SJCRH30 (cell line): Measurements from ENCODE around the gene CAP2. TPM values are rescaled to one million over a fixed set of nuclear protein-coding genes. Genes with fewer than 3 reads are reported as not detected.

Experiments used
- DNase-seq, 2 experiments: peaks; one replicate each; pipeline ENCODE4 v3.0.0-alpha.2; 2015 to 2020
- H3K27ac ChIP-seq: fragments of 250-450 bp; sonication (Bioruptor Pico); 2 replicates; pipeline ENCODE4 v1.5.1; 2020; ENCODE audit warnings: mild to moderate bottlenecking, moderate library complexity
- H3K27me3 ChIP-seq: fragments of 250-450 bp; sonication (Bioruptor Pico); 2 replicates; pipeline ENCODE4 v1.5.1; 2020; ENCODE audit warnings: mild to moderate bottlenecking, moderate library complexity
- H3K36me3 ChIP-seq: fragments of 250-450 bp; sonication (Bioruptor Pico); 2 replicates; pipeline ENCODE4 v1.5.1; 2020; ENCODE audit warnings: mild to moderate bottlenecking, moderate library complexity
- H3K4me1 ChIP-seq: fragments of 250-450 bp; sonication (Bioruptor Pico); 2 replicates; pipeline ENCODE4 v1.5.1; 2020; ENCODE audit warnings: mild to moderate bottlenecking, moderate library complexity
- H3K4me3 ChIP-seq: fragments of 250-450 bp; sonication (Bioruptor Pico); 2 replicates; pipeline ENCODE4 v1.5.1; 2020; ENCODE audit warnings: mild to moderate bottlenecking, moderate library complexity
- H3K9me3 ChIP-seq: fragments of 250-450 bp; sonication (Bioruptor Pico); replicated peaks from 2 replicates; pipeline ENCODE4 v1.5.1; 2020; ENCODE audit warnings: mild to moderate bottlenecking, moderate library complexity
- total RNA-seq: library from RNA; depleted of rRNA; stranded (reverse); fragments of >200 nt; shearing (Covaris generic); gene quantifications from 2 replicates; pipeline ENCODE4 v1.2.3, GENCODE V29; 2014

Gene CAP2
- total RNA-seq, 1 experiment from 2014 or later: 16.6 TPM

DNA sequence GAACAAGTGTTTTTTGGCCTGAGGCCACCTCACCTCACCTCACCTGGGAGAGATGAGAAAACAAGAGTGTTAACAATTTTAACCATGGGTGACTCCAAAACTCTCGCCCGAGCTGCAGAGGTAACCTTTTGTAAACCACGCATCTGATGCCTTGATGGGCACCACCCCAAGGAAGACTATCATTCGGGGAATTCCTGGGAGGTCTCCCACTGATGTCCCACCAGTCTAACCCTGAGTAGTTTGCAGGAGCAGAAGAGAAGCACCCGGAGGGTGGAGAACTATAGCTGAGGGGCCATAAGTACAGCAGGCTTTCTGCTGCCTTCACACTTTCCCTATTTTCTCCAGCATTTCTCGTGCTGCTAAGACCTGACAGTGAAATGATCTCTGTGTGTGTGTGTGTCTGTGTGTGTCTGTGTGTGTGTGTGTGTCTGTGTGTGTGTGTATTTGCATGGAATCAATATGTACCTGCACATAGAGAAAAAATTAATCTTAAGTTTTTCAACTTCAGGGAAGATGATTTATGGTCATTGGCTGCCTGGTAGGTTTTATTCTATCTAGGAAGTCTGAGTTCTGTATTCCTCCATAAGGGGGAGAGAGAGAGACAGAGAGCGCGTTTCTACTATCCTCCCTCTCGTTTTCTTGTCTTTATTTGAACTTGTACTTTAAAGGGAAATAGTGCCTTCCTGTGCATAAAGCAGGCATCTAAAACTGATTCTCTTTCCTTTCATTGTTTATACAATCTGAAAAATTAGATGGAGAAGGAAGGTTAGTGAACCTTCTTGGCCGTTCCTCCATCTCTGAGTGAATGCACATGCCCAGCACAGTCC is 75.8 kb downstream of the CAP2 start:
- no peaks in the 10 kb centered on the region for H3K9me3 ChIP-seq
- no peak overlapping the region for H3K27ac ChIP-seq
- peaks cover 7% of the 10 kb centered on the region for H3K4me1 ChIP-seq
- no peaks in the 10 kb centered on the region for H3K27me3 ChIP-seq
- H3K4me3 ChIP-seq: no peak overlapping the region
- H3K36me3 ChIP-seq: no peaks in the 10 kb centered on the region
- DNase-seq: no peak

DNA sequence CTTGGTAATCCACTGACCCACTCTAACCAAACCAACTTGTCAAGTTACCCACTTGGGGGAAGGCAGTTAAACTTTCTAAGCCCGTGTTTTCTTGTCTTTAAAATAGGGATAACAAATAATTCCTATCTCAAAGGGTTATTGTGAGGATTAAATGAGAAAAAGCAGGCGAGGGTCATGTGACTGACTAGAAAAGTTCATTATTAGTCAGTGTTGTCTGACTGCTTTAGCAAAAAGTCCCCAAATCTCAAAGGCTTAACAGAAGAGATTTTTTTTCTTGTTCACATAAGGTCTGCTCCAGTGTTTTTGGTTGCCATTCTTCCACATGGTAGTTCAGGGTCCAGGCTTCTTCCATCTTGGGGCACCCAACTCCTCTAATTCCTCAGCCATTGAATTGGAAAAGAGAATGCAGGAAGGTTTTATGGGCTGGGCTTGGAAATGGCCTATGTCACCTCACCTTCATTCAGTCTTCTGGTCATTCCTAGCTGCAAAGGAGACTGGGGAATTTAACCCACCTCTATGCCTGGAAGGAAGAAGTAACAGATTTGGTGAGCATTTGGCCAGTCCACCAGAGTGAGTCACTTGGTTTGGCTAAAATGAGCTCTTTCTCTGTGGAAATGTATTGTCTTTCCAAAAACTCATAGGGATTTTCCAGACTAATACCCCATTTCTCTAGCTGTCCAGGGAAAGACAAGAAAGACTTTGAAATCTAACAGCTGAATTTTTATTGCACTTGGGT is 77.0 kb downstream of the CAP2 start:
- Histone ChIP-seq H3K27ac (no peak overlapping the region), H3K27me3 (no peaks in the 10 kb centered on the region), H3K9me3 (no peaks in the 10 kb centered on the region), H3K4me3 (no peak overlapping the region), H3K36me3 (no peaks in the 10 kb centered on the region), H3K4me1 (peaks cover 7% of the 10 kb centered on the region)
- DNase-seq: no peak

DNA sequence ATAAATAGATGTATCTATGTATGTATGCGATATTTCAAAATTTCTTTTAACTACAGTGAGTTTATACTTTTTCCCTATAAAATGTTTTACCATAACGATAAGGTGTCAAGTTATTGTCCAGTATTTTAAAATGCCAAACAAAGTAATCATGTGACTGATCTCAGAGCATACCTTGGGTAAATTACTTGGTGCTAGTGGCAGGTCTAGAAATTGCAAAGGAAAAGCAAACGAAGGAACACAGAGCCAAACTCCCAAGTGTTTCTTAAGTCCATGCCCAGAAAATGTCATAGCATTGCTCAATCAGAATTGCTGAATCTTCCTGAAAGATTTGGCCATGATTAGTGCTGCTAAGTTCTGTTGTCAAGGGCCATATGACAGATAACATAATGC is 77.5 kb downstream of the CAP2 start:
- H3K27ac ChIP-seq: no peak overlapping the region
- no peaks in the 10 kb centered on the region for H3K9me3 ChIP-seq
- no peak for DNase-seq

DNA sequence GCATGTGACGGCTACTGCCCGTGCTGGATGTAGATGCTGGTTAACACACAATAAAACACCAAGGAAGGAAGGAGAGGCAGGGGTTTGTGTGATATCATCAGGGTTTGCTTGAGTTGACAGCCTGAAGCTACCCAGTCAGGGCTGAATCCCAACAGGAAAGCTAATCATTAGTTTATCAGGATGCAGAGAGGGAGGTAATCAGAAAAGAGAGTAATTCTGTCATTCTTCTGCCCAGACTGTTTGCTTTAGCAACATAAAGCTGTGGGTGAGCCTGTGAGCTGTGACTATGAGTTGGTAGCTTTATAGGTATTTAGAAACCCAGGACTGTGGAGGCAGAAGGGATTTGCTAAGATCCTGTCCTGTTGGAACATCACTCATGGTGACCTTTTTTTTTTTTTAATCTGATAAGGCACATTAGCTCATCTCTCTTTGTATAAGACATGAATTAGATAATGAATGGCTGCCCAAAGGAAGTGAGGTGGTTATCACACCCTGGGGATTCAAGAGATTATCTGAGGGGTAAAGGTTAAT is 79.3 kb downstream of the CAP2 start:
- Histone ChIP-seq H3K27ac (no peak overlapping the region), H3K27me3 (no peaks in the 10 kb centered on the region), H3K4me1 (peaks cover 7% of the 10 kb centered on the region), H3K4me3 (no peak overlapping the region), H3K9me3 (no peaks in the 10 kb centered on the region), H3K36me3 (no peaks in the 10 kb centered on the region)
- DNase-seq: peak in 1 of 2 experiments; percentile 7

More for the DNA sequence above, 77.5 kb downstream of the CAP2 start:
- peaks cover 7% of the 10 kb centered on the region for H3K4me1 ChIP-seq
- H3K4me3 ChIP-seq: no peak overlapping the region
- H3K36me3 ChIP-seq: no peaks in the 10 kb centered on the region
- H3K27me3 ChIP-seq: no peaks in the 10 kb centered on the region

DNA sequence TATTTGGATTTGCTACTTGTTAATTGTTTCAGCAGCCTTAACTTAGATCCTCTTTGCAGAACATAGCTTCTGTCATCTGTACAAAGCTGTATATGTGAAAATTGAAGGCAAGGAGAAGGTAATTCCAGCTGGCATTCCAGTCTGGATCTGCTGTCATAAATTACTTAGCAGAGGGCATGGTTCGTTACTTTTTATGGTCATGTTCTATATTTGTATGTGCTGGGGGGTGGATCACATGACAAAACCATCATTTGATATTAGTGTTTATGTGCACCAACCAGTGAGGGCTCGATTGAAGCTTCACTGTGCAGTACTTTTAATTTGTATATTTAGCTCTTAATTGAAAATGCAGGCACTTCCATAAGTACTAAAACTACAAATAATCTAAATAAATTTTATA is 80.2 kb downstream of the CAP2 start:
- peak in 1 of 2 experiments; percentile 8 for DNase-seq
- no peak overlapping the region for H3K4me3 ChIP-seq
- H3K27me3 ChIP-seq: no peaks in the 10 kb centered on the region
- H3K4me1 ChIP-seq: peaks cover 7% of the 10 kb centered on the region
- no peak overlapping the region for H3K27ac ChIP-seq
- no peaks in the 10 kb centered on the region for H3K36me3 ChIP-seq
- H3K9me3 ChIP-seq: no peaks in the 10 kb centered on the region

GRCh38 chr6:17474289-17474688 is 80.9 kb downstream of the CAP2 start:
- Histone ChIP-seq H3K4me1 (peaks cover 7% of the 10 kb centered on the region), H3K9me3 (no peaks in the 10 kb centered on the region), H3K4me3 (no peak overlapping the region), H3K27me3 (no peaks in the 10 kb centered on the region), H3K27ac (no peak overlapping the region), H3K36me3 (no peaks in the 10 kb centered on the region)
- DNase-seq: no peak

DNA sequence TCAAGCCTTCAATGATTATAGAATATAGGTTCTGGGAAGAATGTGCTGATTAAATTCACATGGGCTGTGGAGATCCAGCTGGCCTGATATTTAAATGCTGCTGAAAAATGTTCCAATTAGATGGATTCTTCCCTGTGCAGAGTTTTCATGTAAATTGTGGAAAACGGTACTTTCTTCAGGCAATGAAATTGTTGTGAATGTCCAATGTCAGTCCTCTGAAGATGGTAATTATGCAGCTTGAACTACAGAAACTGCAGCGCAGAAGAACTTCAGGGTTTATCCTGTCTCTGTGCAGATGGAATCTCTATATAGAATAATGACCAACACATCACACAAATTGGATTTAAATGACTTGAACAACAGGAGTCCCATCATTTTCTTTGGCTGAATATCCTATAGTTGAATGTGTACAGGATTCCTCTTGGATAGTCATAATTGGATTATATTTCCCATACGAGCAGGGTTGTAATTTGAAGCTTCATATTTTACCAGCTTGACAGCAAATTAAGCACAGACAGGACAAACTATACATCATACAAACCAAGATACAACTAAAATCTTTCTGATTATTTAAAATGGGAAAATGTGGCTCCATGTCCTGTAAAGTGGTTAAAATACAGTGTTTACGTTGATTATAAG is 82.3 kb downstream of the CAP2 start:
- Histone ChIP-seq H3K4me1 (peaks cover 7% of the 10 kb centered on the region), H3K9me3 (no peaks in the 10 kb centered on the region), H3K27me3 (no peaks in the 10 kb centered on the region), H3K36me3 (no peaks in the 10 kb centered on the region), H3K27ac (no peak overlapping the region), H3K4me3 (no peak overlapping the region)
- no peak for DNase-seq

DNA sequence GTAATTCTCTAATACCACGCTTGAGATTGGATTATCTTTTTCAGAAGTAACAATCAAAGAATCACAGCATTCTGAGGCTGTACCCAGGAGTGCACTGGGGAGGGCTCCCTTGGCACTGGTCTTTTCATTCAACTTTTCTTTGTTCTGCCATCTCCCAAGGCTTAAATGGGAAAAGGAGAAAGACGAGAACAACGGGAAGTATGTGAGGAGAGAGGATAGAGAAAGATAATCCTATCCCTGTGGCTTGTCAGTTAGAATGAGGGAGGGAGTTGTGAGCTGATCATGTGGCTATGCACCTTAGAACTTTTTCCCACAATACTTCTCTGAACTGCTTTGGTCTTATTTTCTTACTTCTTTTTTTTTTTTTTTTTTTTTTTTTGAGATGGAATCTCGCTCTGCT is 83.1 kb downstream of the CAP2 start:
- H3K27ac ChIP-seq: no peak overlapping the region
- DNase-seq: no peak
- no peak overlapping the region for H3K4me3 ChIP-seq

GRCh38 chr6:17477356-17477755 is 84.0 kb downstream of the CAP2 start:
- Histone ChIP-seq H3K27ac (no peak overlapping the region), H3K36me3 (no peaks in the 10 kb centered on the region), H3K4me1 (peaks cover 6% of the 10 kb centered on the region), H3K9me3 (no peaks in the 10 kb centered on the region), H3K27me3 (no peaks in the 10 kb centered on the region), H3K4me3 (no peak overlapping the region)
- DNase-seq: no peak

More for the DNA sequence above, 83.1 kb downstream of the CAP2 start:
- H3K9me3 ChIP-seq: no peaks in the 10 kb centered on the region
- no peaks in the 10 kb centered on the region for H3K36me3 ChIP-seq
- H3K27me3 ChIP-seq: no peaks in the 10 kb centered on the region
- H3K4me1 ChIP-seq: peaks cover 7% of the 10 kb centered on the region

- Histone ChIP-seq H3K4me3 (no peak overlapping the region), H3K36me3 (no peaks in the 10 kb centered on the region), H3K9me3 (no peaks in the 10 kb centered on the region), H3K27ac (no peak overlapping the region), H3K27me3 (no peaks in the 10 kb centered on the region), H3K4me1 (peaks cover under 1% of the 10 kb centered on the region; the same call in 1 of the 2 replicates)
- no peak for DNase-seq
These were observed 85.0 kb downstream of the CAP2 start for GRCh38 chr6:17478223-17478907.

- Histone ChIP-seq H3K4me3 (no peak overlapping the region), H3K27me3 (no peaks in the 10 kb centered on the region), H3K36me3 (no peaks in the 10 kb centered on the region), H3K4me1 (no peaks in the 10 kb centered on the region), H3K9me3 (no peaks in the 10 kb centered on the region), H3K27ac (no peak overlapping the region)
- no peak for DNase-seq
These were observed 85.6 kb downstream of the CAP2 start for GRCh38 chr6:17478946-17479345.

- no peak overlapping the region for H3K4me3 ChIP-seq
- H3K27me3 ChIP-seq: no peaks in the 10 kb centered on the region
- H3K36me3 ChIP-seq: no peaks in the 10 kb centered on the region
- H3K9me3 ChIP-seq: no peaks in the 10 kb centered on the region
- DNase-seq: no peak
- no peak overlapping the region for H3K27ac ChIP-seq
- no peaks in the 10 kb centered on the region for H3K4me1 ChIP-seq
These were observed 87.1 kb downstream of the CAP2 start for GRCh38 chr6:17480476-17480875.

DNA sequence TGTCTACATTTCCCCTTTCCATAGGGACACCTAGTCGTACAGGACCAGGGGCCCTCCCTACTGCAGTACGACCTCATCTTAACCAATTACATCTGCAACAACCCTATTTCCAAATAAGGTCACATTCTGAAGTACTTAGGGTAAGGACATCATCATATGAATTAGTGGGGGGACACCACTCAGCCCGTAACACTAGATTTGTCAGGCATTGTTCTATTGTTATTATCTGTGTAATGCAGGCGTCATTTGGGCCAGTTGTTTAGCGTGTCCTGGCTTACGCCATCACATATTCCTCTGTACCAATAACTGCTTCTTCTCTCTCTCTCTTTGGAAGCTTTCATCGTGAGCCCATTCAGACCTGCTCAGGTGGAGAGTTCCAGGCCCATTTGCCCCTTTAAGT is 89.3 kb downstream of the CAP2 start:
- Histone ChIP-seq H3K27me3 (no peaks in the 10 kb centered on the region), H3K27ac (no peak overlapping the region), H3K4me3 (no peak overlapping the region), H3K9me3 (no peaks in the 10 kb centered on the region), H3K36me3 (no peaks in the 10 kb centered on the region), H3K4me1 (no peaks in the 10 kb centered on the region)
- DNase-seq: no peak

DNA sequence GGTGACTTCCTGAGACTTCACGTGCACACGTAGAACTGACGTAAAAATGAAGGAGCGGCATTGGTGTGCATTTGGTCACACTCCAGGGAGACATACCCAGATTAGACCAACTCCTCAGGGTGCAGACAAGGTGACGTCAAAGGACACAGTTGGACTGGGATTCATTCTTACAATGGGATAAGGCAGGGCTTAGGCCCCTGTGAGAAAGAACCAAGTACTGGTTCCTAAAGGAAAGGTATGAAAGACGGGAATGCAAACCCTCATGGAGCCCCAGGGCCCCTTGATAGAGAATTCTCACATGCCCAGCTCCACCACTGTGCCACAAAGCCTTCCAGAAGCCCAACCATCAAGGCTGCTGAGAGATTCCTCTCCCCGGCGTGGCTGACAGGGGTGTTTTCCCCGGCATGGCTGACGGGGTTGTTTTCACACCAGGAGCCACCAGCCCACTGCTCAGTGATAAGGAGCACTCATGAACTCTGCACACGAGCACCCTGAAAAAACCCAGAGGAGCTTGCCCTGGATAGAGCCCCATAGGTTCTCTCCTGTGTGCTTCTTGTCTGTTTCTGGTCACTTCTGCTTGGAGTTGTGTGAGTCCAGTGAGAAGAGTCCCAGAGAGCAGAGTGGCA is 90.1 kb downstream of the CAP2 start:
- H3K27ac ChIP-seq: no peak overlapping the region
- DNase-seq: no peak
- no peaks in the 10 kb centered on the region for H3K9me3 ChIP-seq
- H3K36me3 ChIP-seq: no peaks in the 10 kb centered on the region
- H3K27me3 ChIP-seq: no peaks in the 10 kb centered on the region
- H3K4me3 ChIP-seq: no peak overlapping the region
- H3K4me1 ChIP-seq: no peaks in the 10 kb centered on the region
